Effector CD4-positive, alpha-beta T cell (primary cell): ENCODE results near the gene DYNC1I1.
A peak's percentile ranks its signal among the peaks of the same experiment; 100 is the strongest.

ENCODE experiments used
- DNase-seq: peaks from one replicate; pipeline ENCODE4 v3.0.0-alpha.2; 2020

DYNC1I1 gene

DNA sequence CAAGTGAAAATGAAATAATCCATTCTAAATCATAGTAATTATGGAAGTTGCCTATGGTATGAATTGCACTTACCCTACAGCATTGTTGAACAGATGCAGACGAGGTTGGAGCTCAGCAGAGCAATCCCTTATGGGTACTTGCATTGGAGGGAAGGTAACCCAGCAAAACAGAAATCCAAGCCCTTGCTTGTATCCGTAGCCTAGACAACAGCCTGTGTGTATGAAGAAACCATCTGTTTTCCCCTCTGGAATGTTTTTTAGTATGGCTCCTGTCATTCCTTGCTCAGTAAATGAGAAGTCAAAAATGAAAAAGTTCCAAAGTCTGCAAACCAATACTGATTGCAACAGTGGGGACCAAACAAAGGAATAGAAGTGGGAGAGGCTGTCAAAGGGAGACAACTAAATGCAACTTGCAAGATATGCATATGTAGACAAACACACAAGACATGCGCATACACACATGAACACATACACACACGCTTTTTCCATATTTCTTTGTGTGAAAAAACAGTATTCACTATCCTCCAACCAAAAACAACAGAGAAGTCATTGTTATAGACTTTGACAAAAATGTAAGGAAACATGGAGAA lies 260.8 kb downstream of the DYNC1I1 start:
- no peak for DNase-seq

GRCh38 chr7:96034940-96035727 lies 262.8 kb downstream of the DYNC1I1 start:
- no peak for DNase-seq

DNA sequence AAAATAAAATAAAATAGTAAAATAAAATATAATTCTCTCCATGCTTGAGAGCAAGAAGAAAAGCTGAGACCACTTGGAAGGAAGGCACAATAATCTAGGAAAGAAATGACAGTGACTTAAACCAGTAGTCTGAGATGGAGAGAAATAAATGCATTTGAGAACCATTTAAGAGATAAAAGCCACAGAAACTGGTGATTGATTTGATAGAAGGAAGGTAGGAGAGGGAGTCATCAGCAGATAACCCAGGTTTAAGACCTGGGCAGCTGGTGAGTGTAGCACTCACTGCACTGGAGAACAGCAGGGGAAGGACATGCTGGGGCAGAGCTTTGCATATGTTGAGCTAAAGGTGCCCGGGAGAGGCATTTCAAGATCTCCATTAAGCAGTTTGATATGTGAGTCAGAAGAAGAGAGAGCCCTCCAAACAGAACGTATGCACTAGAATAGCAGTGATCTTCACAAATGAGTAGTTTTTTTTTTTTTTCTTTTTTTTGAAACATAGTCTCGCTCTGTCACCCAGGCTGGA lies 268.0 kb downstream of the DYNC1I1 start:
- no peak for DNase-seq

GRCh38 chr7:96041171-96041570 lies 268.8 kb downstream of the DYNC1I1 start:
- DNase-seq = no peak

- DNase-seq = no peak
Observed at GRCh38 chr7:96045181-96045580, 272.8 kb downstream of the DYNC1I1 start.

DNA sequence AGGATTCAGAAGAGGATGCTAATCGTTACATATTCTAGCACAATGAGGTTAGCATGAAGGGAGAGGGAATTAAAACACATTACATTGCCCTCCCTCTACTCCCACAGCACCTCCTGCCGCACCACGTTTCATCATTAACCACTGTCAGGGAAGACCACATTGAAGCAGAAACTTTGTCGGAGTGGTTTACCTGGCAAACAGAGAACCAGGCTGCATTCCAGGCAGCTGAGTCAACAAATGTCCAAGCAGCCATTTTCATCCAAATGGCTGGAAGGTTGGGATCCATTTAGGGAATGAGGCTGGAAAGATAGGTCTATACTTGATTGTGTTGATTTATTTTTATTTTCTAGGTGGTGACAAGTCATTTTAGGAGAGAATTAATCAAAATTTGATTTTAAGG lies 273.6 kb downstream of the DYNC1I1 start:
- no peak for DNase-seq

- no peak for DNase-seq
Observed at GRCh38 chr7:96052289-96052688, 279.9 kb downstream of the DYNC1I1 start.

GRCh38 chr7:96052860-96053470 lies 280.6 kb downstream of the DYNC1I1 start:
- DNase-seq = no peak

DNA sequence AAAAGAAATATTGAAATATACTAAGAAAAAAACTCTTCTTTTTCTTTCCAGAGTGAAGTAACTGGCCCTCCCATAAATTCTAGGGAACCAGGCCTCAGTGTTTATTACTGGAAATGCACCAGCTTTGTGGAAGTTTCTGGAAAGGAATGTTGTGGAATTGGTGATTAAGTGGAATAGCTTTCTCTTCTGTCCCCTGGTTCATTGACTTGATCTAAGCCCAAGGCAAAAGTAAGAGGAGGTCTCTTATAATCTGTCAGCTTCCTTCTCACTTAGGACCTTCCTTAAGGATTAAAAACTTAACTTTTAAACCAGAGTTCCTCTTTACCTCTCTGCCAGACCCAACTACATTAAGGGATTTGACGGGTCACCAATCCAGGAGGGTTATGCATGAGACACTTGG lies 283.4 kb downstream of the DYNC1I1 start:
- DNase-seq = no peak

DNA sequence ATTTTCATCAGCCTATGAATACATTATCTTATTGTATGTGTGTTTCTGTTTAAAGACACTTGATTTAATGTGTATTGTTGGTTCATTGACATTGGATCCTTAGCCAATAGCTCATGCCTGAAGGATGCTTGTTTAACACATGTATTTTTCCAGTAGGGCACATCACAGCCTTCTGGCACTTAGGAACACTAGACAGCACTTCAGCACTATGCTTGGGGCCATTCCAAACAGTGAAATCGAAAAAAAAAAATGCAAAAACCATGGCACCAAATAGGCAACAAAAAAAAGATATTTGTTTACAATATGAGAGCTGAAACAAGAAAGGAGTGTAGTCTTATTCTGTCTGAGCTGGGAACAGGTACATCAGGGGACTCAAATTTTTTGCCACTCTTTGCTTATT lies 286.7 kb downstream of the DYNC1I1 start:
- DNase-seq = no peak

GRCh38 chr7:96061009-96061408 lies 288.7 kb downstream of the DYNC1I1 start:
- DNase-seq = no peak

DNA sequence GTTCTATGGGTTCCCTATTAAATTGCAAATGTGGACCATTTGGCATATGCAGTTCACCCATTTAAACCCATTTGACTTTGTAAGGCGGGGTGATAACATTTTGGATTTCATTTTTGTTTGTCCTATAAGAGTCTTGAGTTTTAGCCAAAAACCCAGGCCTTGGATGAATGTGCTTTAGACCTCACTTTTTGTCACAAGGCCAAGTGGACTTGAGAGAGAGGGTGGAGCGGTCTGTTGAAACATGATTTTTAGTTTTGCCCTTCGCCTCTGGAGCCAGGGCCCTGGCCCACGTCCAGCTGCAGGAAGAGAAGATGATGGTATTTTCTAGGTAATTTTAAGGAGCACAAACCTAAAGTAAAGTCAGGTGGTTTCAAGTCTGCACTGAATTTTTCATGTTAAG lies 289.5 kb downstream of the DYNC1I1 start:
- DNase-seq = no peak

DNA sequence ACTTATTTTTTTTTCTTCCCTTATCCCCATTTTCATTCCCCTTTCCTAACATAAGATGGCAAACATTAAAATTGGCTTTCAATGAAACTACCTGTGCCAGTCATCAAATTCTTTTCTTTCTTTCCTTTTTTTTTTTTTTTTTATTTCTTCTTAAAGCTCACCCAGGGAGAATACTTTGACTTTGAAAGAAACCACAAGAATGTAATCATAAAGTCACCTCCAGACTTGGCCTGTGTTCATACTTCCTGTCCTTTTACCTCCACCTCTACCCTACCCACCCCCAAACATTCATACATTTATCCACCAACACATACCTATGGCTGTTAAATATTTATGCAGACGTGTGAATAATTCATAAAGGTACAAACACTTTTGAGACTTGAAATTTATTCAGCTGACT lies 295.0 kb downstream of the DYNC1I1 start:
- no peak for DNase-seq

- DNase-seq = no peak
Observed at GRCh38 chr7:96069401-96069800, 297.0 kb downstream of the DYNC1I1 start.

DNA sequence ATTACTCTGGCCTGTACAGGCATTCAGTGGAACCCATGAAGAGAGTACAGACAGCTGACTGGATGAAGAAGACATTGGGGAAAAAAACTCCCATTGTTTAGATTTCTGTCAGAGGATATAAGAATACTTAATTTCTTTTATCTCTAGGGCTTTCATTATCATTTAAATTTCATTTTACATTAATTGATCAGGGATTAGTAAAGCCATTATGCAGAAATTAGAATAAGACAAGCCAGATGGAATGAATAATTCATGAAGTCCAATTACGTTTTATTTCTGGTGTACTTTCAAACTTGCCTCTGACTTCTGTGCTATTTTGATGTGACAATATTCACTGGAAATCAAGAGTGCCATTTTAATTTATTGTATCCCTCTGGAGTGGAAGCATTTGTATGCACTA lies 302.5 kb downstream of the DYNC1I1 start:
- no peak for DNase-seq

DNA sequence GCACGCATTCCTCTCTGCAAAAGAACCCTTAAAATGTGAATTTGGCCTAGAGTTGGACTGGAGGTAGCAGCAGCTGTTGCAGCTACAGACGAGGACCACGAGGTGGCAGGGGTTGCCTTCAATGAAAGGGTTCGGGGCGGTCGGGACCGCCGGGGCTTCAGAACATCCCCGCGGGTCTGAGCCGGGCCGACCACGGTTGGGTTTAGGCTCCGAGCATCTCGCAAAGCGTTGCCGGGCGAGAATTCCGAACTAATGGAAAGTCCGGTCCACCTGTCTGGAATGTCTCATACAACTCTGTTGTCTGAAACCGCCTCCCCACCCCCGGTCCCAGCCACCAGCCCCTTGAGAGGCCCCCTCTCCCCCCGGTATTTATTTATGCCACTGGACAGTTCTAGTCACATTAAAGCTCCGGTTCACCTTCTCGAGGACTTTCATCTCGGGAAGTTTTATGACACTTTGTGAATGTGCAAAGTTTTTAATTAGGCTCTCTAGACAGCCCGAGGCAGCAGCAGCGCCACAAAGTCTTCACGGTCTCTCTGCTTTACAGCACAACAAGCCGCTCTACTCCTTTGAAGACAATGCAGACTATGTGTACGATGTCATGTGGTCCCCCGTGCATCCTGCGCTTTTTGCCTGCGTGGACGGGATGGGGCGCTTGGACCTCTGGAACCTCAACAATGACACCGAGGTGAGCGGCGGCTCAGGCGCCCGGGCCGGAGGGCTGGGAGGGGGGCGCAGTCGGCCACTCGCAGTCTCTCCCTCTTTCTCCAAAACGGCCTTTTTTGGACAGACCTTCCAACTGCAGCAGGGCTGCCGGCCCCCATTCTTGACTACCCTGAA lies 303.4 kb downstream of the DYNC1I1 start:
- peak; percentile 24 for DNase-seq

DNA sequence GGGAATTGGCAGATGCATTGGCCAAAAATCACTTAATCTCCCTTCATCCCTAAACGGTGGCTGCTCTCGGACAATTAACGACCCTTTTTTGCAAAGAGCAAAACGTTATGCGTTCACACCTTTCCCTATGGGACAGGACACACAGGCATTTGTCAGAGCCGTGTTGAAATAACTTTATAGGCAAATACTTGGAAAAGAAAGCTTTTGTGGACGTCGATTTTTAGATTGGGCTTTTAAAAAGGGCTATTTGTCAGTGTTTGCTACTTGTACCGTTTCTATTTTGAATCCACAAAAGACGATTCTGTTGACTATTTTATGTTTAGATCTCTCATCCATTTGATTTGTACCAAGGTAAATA lies 304.0 kb downstream of the DYNC1I1 start:
- DNase-seq = no peak

- no peak for DNase-seq
Observed at GRCh38 chr7:96080027-96080426, 307.7 kb downstream of the DYNC1I1 start.

DNA sequence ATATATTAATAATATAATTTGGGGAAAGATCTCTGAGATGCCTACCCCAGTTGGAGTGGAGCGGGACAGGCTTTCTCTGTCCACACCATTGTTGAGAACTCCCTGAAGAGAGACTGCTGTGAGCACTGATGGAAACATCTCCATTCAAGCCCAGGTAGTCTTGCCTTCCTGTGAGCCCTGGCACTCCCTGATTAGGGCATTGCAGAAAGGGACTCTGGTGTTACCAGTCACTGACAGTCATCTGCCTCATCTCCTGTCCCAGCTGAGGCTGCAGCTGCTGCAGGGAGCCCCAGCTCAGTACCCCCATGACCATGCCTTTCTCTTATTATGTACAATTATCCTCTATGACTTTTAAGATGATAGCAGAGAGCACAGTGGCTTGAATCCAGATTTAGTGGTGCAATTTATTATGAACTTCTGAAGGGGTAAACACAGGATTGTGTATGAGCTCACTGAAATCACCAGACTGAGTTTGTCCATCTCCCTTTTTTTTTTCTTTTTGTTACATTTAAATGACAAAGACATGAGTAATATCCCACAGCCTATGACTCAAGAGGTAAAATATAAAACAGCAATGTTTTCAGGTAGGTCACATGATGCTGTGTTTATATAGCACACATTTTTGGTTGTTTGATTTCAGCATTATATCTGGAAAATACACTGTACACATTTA lies 312.7 kb downstream of the DYNC1I1 start:
- DNase-seq = no peak

DNA sequence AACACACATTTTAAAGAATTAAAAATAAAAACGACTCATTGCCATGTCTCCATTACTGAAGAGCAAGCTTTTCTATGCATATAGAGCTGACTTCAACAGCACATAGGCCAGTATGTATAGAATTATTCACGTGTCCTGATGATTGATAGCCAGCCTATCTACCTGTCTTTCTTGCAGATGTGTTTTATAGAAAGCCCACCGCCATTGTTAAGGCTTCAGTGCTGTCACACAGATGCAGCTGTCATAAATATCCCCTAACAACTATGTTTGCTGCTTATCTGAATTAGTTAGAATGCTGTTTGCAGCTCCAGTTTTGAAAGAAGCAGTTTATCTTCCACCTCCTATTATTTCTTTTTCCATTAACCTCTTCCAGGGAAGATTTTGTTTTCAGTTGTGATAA lies 313.6 kb downstream of the DYNC1I1 start:
- no peak for DNase-seq

- no peak for DNase-seq
Observed at GRCh38 chr7:96088579-96088978, 316.2 kb downstream of the DYNC1I1 start.

GRCh38 chr7:96089511-96089910 lies 317.2 kb downstream of the DYNC1I1 start:
- DNase-seq = no peak

GRCh38 chr7:96090756-96091155 lies 318.4 kb downstream of the DYNC1I1 start:
- DNase-seq = no peak
